ENCODE data around the gene CTNND2. TPM values are rescaled to one million over a fixed set of nuclear protein-coding genes. Genes with fewer than 3 reads are reported as not detected.

CTNND2 gene
- total RNA-seq, 4 donors from 2014 or later = 0.18 to 14.9 (median 0.47) TPM; not detected in 1

- TF ChIP-seq, protein P1, sequence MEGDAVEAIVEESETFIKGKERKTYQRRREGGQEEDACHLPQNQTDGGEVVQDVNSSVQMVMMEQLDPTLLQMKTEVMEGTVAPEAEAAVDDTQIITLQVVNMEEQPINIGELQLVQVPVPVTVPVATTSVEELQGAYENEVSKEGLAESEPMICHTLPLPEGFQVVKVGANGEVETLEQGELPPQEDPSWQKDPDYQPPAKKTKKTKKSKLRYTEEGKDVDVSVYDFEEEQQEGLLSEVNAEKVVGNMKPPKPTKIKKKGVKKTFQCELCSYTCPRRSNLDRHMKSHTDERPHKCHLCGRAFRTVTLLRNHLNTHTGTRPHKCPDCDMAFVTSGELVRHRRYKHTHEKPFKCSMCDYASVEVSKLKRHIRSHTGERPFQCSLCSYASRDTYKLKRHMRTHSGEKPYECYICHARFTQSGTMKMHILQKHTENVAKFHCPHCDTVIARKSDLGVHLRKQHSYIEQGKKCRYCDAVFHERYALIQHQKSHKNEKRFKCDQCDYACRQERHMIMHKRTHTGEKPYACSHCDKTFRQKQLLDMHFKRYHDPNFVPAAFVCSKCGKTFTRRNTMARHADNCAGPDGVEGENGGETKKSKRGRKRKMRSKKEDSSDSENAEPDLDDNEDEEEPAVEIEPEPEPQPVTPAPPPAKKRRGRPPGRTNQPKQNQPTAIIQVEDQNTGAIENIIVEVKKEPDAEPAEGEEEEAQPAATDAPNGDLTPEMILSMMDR (IDR thresholded peaks at IDR 0.05) = no peak
- TF ChIP-seq POLR2A (IDR thresholded peaks at IDR 0.05) = no peak
- Histone ChIP-seq H3K9me3 (no peaks in the 10 kb centered on the region), H3K4me1 (no peaks in the 10 kb centered on the region), H3K36me3 (no peaks in the 10 kb centered on the region), H3K27ac (no peak overlapping the region), H3K4me3 (no peak overlapping the region), H3K27me3 (no peaks in the 10 kb centered on the region)
- no peak for DNase-seq
Measured at GRCh38 chr5:11023945-11024344, 880.3 kb downstream of the CTNND2 start.

GRCh38 chr5:11013793-11014192 lies 890.5 kb downstream of the CTNND2 start:
- H3K36me3 ChIP-seq = no peaks in the 10 kb centered on the region
- H3K4me1 ChIP-seq = no peaks in the 10 kb centered on the region
- TF ChIP-seq, protein P1 (IDR thresholded peaks at IDR 0.05) = no peak
- TF ChIP-seq POLR2A (IDR thresholded peaks at IDR 0.05) = no peak
- H3K27me3 ChIP-seq = no peaks in the 10 kb centered on the region
- H3K9me3 ChIP-seq = no peaks in the 10 kb centered on the region
- DNase-seq = no peak
- H3K27ac ChIP-seq = no peak overlapping the region
- H3K4me3 ChIP-seq = no peak overlapping the region

- Histone ChIP-seq H3K27ac (no peak overlapping the region), H3K36me3 (no peaks in the 10 kb centered on the region), H3K9me3 (no peaks in the 10 kb centered on the region), H3K27me3 (no peaks in the 10 kb centered on the region), H3K4me3 (no peak overlapping the region), H3K4me1 (no peaks in the 10 kb centered on the region)
- DNase-seq = no peak
- no peak for TF ChIP-seq POLR2A (IDR thresholded peaks at IDR 0.05)
- TF ChIP-seq, protein P1 (IDR thresholded peaks at IDR 0.05) = no peak
Measured at GRCh38 chr5:11012295-11012694, 892.0 kb downstream of the CTNND2 start.

- Histone ChIP-seq H3K27me3 (no peaks in the 10 kb centered on the region), H3K36me3 (no peaks in the 10 kb centered on the region), H3K27ac (no peak overlapping the region), H3K9me3 (no peaks in the 10 kb centered on the region), H3K4me3 (no peak overlapping the region), H3K4me1 (no peaks in the 10 kb centered on the region)
- TF ChIP-seq, protein P1 (IDR thresholded peaks at IDR 0.05) = no peak
- TF ChIP-seq POLR2A (IDR thresholded peaks at IDR 0.05) = no peak
- no peak for DNase-seq
Measured at GRCh38 chr5:11010429-11011210, 893.6 kb downstream of the CTNND2 start.

DNA sequence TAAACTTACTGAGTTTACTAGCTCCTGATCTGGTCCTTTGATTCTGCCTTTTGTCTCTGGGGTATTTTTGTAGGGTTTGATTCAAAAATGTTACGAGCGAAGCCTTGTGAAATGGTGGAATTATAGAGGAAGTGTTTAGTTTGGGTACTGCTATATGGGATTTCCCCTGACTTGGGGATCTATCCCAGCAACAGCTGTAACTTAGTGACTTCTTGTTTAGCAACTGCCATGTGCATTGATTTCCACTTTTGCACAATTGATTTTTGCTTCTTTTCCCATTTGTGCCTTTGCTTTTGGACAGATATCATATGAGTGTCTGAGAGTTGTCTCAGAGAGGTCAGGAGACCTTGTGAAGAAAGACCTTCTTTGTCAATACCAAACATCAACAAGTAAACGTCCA lies 894.7 kb downstream of the CTNND2 start:
- no peak overlapping the region for H3K27ac ChIP-seq
- TF ChIP-seq, protein P1 (IDR thresholded peaks at IDR 0.05) = no peak
- TF ChIP-seq POLR2A (IDR thresholded peaks at IDR 0.05) = no peak
- H3K27me3 ChIP-seq = no peaks in the 10 kb centered on the region
- no peak overlapping the region for H3K4me3 ChIP-seq
- no peaks in the 10 kb centered on the region for H3K36me3 ChIP-seq
- no peaks in the 10 kb centered on the region for H3K4me1 ChIP-seq
- DNase-seq = no peak
- H3K9me3 ChIP-seq = no peaks in the 10 kb centered on the region

All from Peyer's patch (tissue), 4 donors.